SK-N-SH treated with all-trans-retinoic acid at 6 μM for 48 hours (cell line): Measurements from ENCODE around the gene NEU4.

Source experiments
- ARNTL ChIP-seq: fragments of 450-650 bp; formaldehyde crosslinking; IDR thresholded peaks from 2 replicates; pipeline ENCODE4 v1.5.0; 2020; ENCODE audit warnings: low read depth, mild to moderate bottlenecking, moderate library complexity, borderline replicate concordance
- CSDC2 ChIP-seq: fragments of 250-450 bp; sonication (Bioruptor Pico); IDR thresholded peaks from 2 replicates; pipeline ENCODE4 v1.5.0; 2020; ENCODE audit warnings: mild to moderate bottlenecking, moderate library complexity
- CSRNP3 ChIP-seq: fragments of 250-450 bp; sonication (Bioruptor Pico); IDR thresholded peaks from 2 replicates; pipeline ENCODE4 v1.5.1; 2021; ENCODE audit warnings: mild to moderate bottlenecking, moderate library complexity
- RARB ChIP-seq: fragments of 250-450 bp; sonication (Bioruptor Pico); IDR thresholded peaks from 2 replicates; pipeline ENCODE4 v1.8.0; 2021; ENCODE audit warnings: mild to moderate bottlenecking, moderate library complexity
- SNAI2 ChIP-seq: fragments of 250-450 bp; sonication (Bioruptor Pico); IDR thresholded peaks from 2 replicates; pipeline ENCODE4 v1.5.0; 2020; ENCODE audit warnings: mild to moderate bottlenecking, moderate library complexity
- TOX ChIP-seq: fragments of 250-450 bp; sonication (Bioruptor Pico); IDR thresholded peaks from 2 replicates; pipeline ENCODE4 v1.8.0; 2021; ENCODE audit warnings: mild to moderate bottlenecking, moderate library complexity, borderline replicate concordance
- TSHZ2 ChIP-seq: fragments of 250-450 bp; sonication (Bioruptor Pico); IDR thresholded peaks from 2 replicates; pipeline ENCODE4 v1.5.0; 2020; ENCODE audit warnings: mild to moderate bottlenecking, moderate library complexity
- ZFP3 ChIP-seq: fragments of 250-450 bp; sonication (Bioruptor Pico); IDR thresholded peaks from 2 replicates; pipeline ENCODE4 v1.5.0; 2020; ENCODE audit warnings: mild to moderate bottlenecking, moderate library complexity
- ZFP30 ChIP-seq: fragments of 450-650 bp; formaldehyde crosslinking; IDR thresholded peaks from 2 replicates; pipeline ENCODE4 v1.5.0; 2022; ENCODE audit warnings: mild to moderate bottlenecking, moderate library complexity
- ZNF565 ChIP-seq: fragments of 450-650 bp; formaldehyde crosslinking; conservative IDR thresholded peaks from 2 replicates; pipeline ENCODE4 v1.5.0; 2020; ENCODE audit warnings: low read depth, mild to moderate bottlenecking, moderate library complexity
- ZNF70 ChIP-seq: fragments of 450-650 bp; formaldehyde crosslinking; IDR thresholded peaks from 2 replicates; pipeline ENCODE4 v1.5.0; 2020; ENCODE audit warnings: mild to moderate bottlenecking, moderate library complexity
- ZNF8 ChIP-seq: fragments of 450-650 bp; formaldehyde crosslinking; IDR thresholded peaks from 2 replicates; pipeline ENCODE4 v1.5.0; 2020; ENCODE audit warnings: mild to moderate bottlenecking, moderate library complexity
- TF ChIP-seq, protein P1 (sequence below): fragments of 250-450 bp; sonication (Bioruptor Pico); IDR thresholded peaks from 2 replicates; pipeline ENCODE4 v1.5.1; 2020; ENCODE audit warnings: low read depth, mild to moderate bottlenecking, moderate library complexity
- TF ChIP-seq, protein P2 (sequence below): fragments of 250-450 bp; sonication (Bioruptor Pico); IDR thresholded peaks from 2 replicates; pipeline ENCODE4 v1.8.0; 2020; ENCODE audit warnings: mild to moderate bottlenecking, moderate library complexity, borderline replicate concordance

DNA sequence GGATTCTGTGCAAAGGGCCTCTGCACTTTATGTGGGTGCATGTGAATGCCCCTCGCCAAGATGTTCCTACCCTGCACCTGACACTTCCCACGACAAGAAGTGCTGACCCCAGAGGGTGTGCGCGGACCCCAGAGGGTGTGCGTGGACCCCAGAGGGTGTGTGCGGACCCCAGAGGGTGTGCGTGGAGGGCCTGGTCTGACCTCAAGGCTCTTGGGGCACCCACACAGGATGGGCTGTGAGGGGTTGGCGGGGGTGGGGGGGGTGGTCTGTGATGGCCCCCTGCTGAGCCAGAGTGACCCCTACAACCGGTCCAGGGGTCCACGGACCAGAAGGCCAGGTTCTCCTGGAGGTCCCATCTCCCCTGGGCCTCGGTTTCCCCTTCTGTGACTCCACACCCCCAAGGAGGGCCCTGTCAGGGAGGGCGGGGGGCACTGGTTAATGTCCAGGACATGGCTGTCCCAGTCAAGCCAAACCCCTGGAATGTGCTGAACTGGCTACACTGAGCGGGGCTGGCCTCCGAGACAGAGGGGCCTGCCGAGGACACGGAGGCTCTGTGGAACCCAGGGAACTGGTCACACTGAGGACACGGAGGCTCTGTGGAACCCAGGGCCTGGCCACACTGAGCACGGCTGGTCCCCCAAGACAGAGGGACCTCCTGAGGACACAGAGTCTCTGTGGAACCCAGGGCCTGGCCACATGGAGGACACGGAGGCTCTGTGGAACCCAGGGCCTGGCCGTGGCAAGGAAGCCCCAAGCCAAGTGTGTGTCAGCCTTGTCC, 3.1 kb downstream of the NEU4 start:
- TF ChIP-seq ZFP30 (no peak), SNAI2 (CRISPR knock-in tag) (no peak), RARB (CRISPR knock-in tag) (no peak), ZFP3 (no peak), ZNF565 (CRISPR knock-in tag) (no peak), ARNTL (CRISPR knock-in tag) (no peak), TOX (CRISPR knock-in tag) (no peak), ZNF70 (CRISPR knock-in tag) (no peak), CSDC2 (CRISPR knock-in tag) (no peak), TSHZ2 (CRISPR knock-in tag) (no peak), ZNF8 (CRISPR knock-in tag) (no peak), CSRNP3 (no peak)
- TF ChIP-seq, protein P1, sequence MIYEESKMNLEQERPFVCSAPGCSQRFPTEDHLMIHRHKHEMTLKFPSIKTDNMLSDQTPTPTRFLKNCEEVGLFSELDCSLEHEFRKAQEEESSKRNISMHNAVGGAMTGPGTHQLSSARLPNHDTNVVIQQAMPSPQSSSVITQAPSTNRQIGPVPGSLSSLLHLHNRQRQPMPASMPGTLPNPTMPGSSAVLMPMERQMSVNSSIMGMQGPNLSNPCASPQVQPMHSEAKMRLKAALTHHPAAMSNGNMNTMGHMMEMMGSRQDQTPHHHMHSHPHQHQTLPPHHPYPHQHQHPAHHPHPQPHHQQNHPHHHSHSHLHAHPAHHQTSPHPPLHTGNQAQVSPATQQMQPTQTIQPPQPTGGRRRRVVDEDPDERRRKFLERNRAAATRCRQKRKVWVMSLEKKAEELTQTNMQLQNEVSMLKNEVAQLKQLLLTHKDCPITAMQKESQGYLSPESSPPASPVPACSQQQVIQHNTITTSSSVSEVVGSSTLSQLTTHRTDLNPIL (CRISPR knock-in tag), result no peak
- TF ChIP-seq, protein P2, sequence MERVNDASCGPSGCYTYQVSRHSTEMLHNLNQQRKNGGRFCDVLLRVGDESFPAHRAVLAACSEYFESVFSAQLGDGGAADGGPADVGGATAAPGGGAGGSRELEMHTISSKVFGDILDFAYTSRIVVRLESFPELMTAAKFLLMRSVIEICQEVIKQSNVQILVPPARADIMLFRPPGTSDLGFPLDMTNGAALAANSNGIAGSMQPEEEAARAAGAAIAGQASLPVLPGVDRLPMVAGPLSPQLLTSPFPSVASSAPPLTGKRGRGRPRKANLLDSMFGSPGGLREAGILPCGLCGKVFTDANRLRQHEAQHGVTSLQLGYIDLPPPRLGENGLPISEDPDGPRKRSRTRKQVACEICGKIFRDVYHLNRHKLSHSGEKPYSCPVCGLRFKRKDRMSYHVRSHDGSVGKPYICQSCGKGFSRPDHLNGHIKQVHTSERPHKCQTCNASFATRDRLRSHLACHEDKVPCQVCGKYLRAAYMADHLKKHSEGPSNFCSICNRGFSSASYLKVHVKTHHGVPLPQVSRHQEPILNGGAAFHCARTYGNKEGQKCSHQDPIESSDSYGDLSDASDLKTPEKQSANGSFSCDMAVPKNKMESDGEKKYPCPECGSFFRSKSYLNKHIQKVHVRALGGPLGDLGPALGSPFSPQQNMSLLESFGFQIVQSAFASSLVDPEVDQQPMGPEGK, result no peak
